CD8-positive, alpha-beta memory T cell (primary cell): ENCODE results near the gene CPS1. TPM values are rescaled to one million over a fixed set of nuclear protein-coding genes. Genes with fewer than 3 reads are reported as not detected.

Experiments used
- CTCF ChIA-PET: fragments of 350-600 bp; sonication (Branson Sonifier 250); formaldehyde crosslinking; loops from one replicate; lab custom pipeline; 2021; ENCODE audit warnings: antibody characterized with exemption; lab: Charles Lee
- POLR2A ChIA-PET: fragments of 350-600 bp; sonication (Branson Sonifier 250); formaldehyde crosslinking; loops from one replicate; lab custom pipeline; 2021; ENCODE audit warnings: antibody characterized with exemption; lab: Charles Lee
- DNase-seq, 5 donors: peaks; one replicate each; pipeline versions ENCODE4 v3.0.0 to v3.0.0-alpha.2; 2020 to 2022; ENCODE audit warnings: mixed read lengths in 1 of 5
- H3K27ac ChIP-seq: one replicate; pipeline ENCODE4 v1.7.0; 2013; ENCODE audit warnings: low read depth, mild to moderate bottlenecking, low read length, moderate library complexity
- H3K27me3 ChIP-seq: 2 replicates; pipeline ENCODE4 v1.7.0; 2013; ENCODE audit warnings: low read length, mild to moderate bottlenecking; ENCODE audit not compliant: insufficient read depth, poor library complexity, severe bottlenecking
- H3K36me3 ChIP-seq: 2 replicates; pipeline ENCODE4 v1.7.0; 2013; ENCODE audit warnings: mild to moderate bottlenecking, low read length, moderate library complexity; ENCODE audit not compliant: insufficient read depth
- H3K4me1 ChIP-seq: 2 replicates; pipeline ENCODE4 v1.7.0; 2013; ENCODE audit warnings: mild to moderate bottlenecking, low read length, moderate library complexity; ENCODE audit not compliant: insufficient read depth
- H3K4me3 ChIP-seq: 2 replicates; pipeline ENCODE4 v1.7.0; 2013; ENCODE audit warnings: mild to moderate bottlenecking, low read length
- H3K9me3 ChIP-seq: 2 replicates; pipeline ENCODE4 v1.7.0; 2013; ENCODE audit warnings: mild to moderate bottlenecking, low read length
- H3K27ac Mint-ChIP-seq, 8 donors: one replicate each; pipeline ENCODE4 v1.8.0; 2020 to 2021; ENCODE audit warnings: mixed read lengths in 8 of 8, mild to moderate bottlenecking in 6 of 8, inconsistent platforms in 3 of 8, moderate library complexity in 3 of 8
- H3K27me3 Mint-ChIP-seq, 2 donors: one replicate each; pipeline ENCODE4 v1.8.0; 2020 to 2021; ENCODE audit warnings: mixed read lengths in 2 of 2, mild to moderate bottlenecking in 1 of 2, moderate library complexity in 1 of 2
- H3K36me3 Mint-ChIP-seq, 3 donors: one replicate each; pipeline ENCODE4 v1.8.0; 2020 to 2021; ENCODE audit warnings: mixed read lengths in 3 of 3, inconsistent platforms in 1 of 3, mild to moderate bottlenecking in 1 of 3
- H3K4me1 Mint-ChIP-seq, 3 donors: one replicate each; pipeline ENCODE4 v1.8.0; 2020 to 2021; ENCODE audit warnings: mixed read lengths in 3 of 3, inconsistent platforms in 1 of 3, mild to moderate bottlenecking in 1 of 3
- H3K4me3 Mint-ChIP-seq, 7 donors: one replicate each; pipeline ENCODE4 v1.8.0; 2020 to 2021; ENCODE audit warnings: mixed read lengths in 7 of 7, mild to moderate bottlenecking in 6 of 7, moderate library complexity in 4 of 7, inconsistent platforms in 2 of 7
- H3K9me3 Mint-ChIP-seq, 5 donors: one replicate each; pipeline ENCODE4 v1.8.0; 2020 to 2022; ENCODE audit warnings: mixed read lengths in 5 of 5, mild to moderate bottlenecking in 3 of 5, moderate library complexity in 2 of 5, inconsistent platforms in 1 of 5
- polyA plus RNA-seq: library from polyadenylated mRNA; unstranded; fragments of 300-500 nt; fragmentation: Illumina TruSeq; gene quantifications from one replicate; pipeline ENCODE4 v1.2.3, GENCODE V29; 2021
- total RNA-seq, 2 experiments: library from RNA; stranded (reverse); gene quantifications; one replicate each; pipeline ENCODE4 v1.2.3, GENCODE V29; 2021

CPS1 gene
- total and polyA plus RNA-seq, 3 experiments from 2014 or later, result 2.0 to 2.3 TPM; not detected in 1

DNA sequence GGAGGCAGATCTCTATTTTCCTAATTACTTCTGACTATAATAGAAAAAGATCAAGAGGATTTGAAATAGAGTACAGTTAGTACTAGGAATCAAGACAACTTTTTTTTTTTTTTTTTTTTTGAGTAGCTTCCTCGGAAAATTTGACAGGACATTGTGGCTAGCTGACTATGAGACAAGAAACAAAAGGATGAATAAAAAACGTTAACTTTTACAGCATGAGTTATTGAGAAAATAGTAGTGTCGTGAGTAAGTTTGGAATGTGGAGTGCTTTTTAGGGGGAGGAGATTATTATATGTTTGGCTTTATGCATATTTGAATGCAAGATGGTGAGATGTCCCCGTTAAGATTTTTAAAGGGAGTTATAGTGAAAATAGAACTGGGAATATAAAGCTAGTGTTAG, 27.7 kb upstream of the CPS1 start:
- Histone ChIP-seq H3K27me3 (no peaks in the 10 kb centered on the region), H3K9me3 (no peaks in the 10 kb centered on the region), H3K27ac (no peak overlapping the region), H3K36me3 (no peaks in the 10 kb centered on the region), H3K4me3 (no peak overlapping the region), H3K4me1 (no peaks in the 10 kb centered on the region)
- H3K36me3 Mint-ChIP-seq, result no peaks in the 10 kb centered on the region
- H3K27me3 Mint-ChIP-seq, result peaks cover 8 to 18% of the 10 kb centered on the region in 2 donors
- CTCF ChIA-PET, result no interaction called here
- H3K9me3 Mint-ChIP-seq, result no peaks in the 10 kb centered on the region
- POLR2A ChIA-PET, result no interaction called here
- no peaks in the 10 kb centered on the region for H3K4me1 Mint-ChIP-seq
- H3K4me3 Mint-ChIP-seq, result no peak overlapping the region
- H3K27ac Mint-ChIP-seq, result peak overlapping the region in 1 of 8 donors; percentile 19
- no peak for DNase-seq

GRCh38 chr2:210531050-210531449, 25.3 kb upstream of the CPS1 start:
- Mint-ChIP-seq H3K27me3 (peaks cover 2 to 8% of the 10 kb centered on the region in 2 donors), H3K27ac (no peak overlapping the region), H3K36me3 (no peaks in the 10 kb centered on the region), H3K4me3 (no peak overlapping the region), H3K4me1 (no peaks in the 10 kb centered on the region), H3K9me3 (no peaks in the 10 kb centered on the region)
- no peak overlapping the region for H3K4me3 ChIP-seq
- no peak for DNase-seq
- no peaks in the 10 kb centered on the region for H3K27me3 ChIP-seq
- no peaks in the 10 kb centered on the region for H3K4me1 ChIP-seq
- H3K9me3 ChIP-seq, result no peaks in the 10 kb centered on the region
- CTCF ChIA-PET, result no interaction called here
- no peaks in the 10 kb centered on the region for H3K36me3 ChIP-seq
- POLR2A ChIA-PET, result no interaction called here
- no peak overlapping the region for H3K27ac ChIP-seq

GRCh38 chr2:210531482-210531881, 24.9 kb upstream of the CPS1 start:
- Mint-ChIP-seq H3K4me3 (no peak overlapping the region), H3K4me1 (no peaks in the 10 kb centered on the region), H3K27me3 (peaks cover 2 to 6% of the 10 kb centered on the region in 2 donors), H3K27ac (no peak overlapping the region), H3K9me3 (no peaks in the 10 kb centered on the region), H3K36me3 (no peaks in the 10 kb centered on the region)
- Histone ChIP-seq H3K36me3 (no peaks in the 10 kb centered on the region), H3K27ac (no peak overlapping the region), H3K4me3 (no peak overlapping the region), H3K4me1 (no peaks in the 10 kb centered on the region), H3K9me3 (no peaks in the 10 kb centered on the region), H3K27me3 (no peaks in the 10 kb centered on the region)
- CTCF ChIA-PET, result no interaction called here
- POLR2A ChIA-PET, result no interaction called here
- DNase-seq, result no peak

DNA sequence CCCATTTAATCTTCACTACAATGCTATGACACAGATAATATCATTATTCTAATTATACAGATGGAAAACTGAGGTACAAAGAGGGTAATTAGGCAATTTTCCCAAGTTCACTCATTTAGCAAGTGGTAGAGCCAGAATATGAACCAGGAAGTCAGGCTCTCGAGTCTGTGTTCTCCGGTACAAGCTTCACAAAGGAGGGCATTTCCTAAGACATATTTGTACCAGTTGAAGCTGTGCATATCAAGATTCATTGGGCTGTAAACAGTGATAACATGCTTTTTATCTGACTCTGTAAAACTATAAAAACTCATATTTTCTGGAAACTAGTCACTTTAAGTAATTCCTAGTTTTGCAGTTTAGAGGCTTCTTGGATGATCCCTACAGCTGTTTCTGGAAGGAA, 23.0 kb upstream of the CPS1 start:
- Mint-ChIP-seq H3K4me1 (no peaks in the 10 kb centered on the region), H3K4me3 (no peak overlapping the region), H3K9me3 (no peaks in the 10 kb centered on the region), H3K36me3 (no peaks in the 10 kb centered on the region), H3K27me3 (peaks cover 0 to 5% of the 10 kb centered on the region in 2 donors), H3K27ac (no peak overlapping the region)
- ChIA-PET CTCF (interaction anchor here (1.2 kb wide), 1 partner anchor 30 kb away, joined by 3 read pairs; no protein-coding TSS in a partner anchor), POLR2A (no interaction called here)
- Histone ChIP-seq H3K27me3 (no peaks in the 10 kb centered on the region), H3K9me3 (no peaks in the 10 kb centered on the region), H3K27ac (no peak overlapping the region), H3K4me3 (no peak overlapping the region), H3K4me1 (no peaks in the 10 kb centered on the region), H3K36me3 (no peaks in the 10 kb centered on the region)
- DNase-seq, result no peak

- H3K27ac Mint-ChIP-seq, result no peak overlapping the region
- POLR2A ChIA-PET, result no interaction called here
- H3K9me3 ChIP-seq, result no peaks in the 10 kb centered on the region
- peaks cover 0 to under 1% (median 0%) of the 10 kb centered on the region in 3 donors for H3K36me3 Mint-ChIP-seq
- no peak overlapping the region for H3K27ac ChIP-seq
- H3K4me1 Mint-ChIP-seq, result no peaks in the 10 kb centered on the region
- H3K36me3 ChIP-seq, result no peaks in the 10 kb centered on the region
- no peaks in the 10 kb centered on the region for H3K4me1 ChIP-seq
- no peaks in the 10 kb centered on the region for H3K27me3 ChIP-seq
- H3K9me3 Mint-ChIP-seq, result no peaks in the 10 kb centered on the region
- CTCF ChIA-PET, result no interaction called here
- H3K4me3 ChIP-seq, result no peak overlapping the region
- DNase-seq, result no peak
- H3K27me3 Mint-ChIP-seq, result no peaks in the 10 kb centered on the region
- H3K4me3 Mint-ChIP-seq, result no peak overlapping the region
Measured at GRCh38 chr2:210534879-210535278, 21.5 kb upstream of the CPS1 start.

- CTCF ChIA-PET, result no interaction called here
- no peak overlapping the region for H3K4me3 Mint-ChIP-seq
Measured at GRCh38 chr2:210536973-210537650, 19.3 kb upstream of the CPS1 start.

GRCh38 chr2:210539035-210539434, 17.4 kb upstream of the CPS1 start:
- H3K36me3 ChIP-seq, result no peaks in the 10 kb centered on the region
- H3K36me3 Mint-ChIP-seq, result peaks cover 0 to 1% (median 0%) of the 10 kb centered on the region in 3 donors
- no peaks in the 10 kb centered on the region for H3K27me3 ChIP-seq
- H3K27ac Mint-ChIP-seq, result no peak overlapping the region
- H3K27ac ChIP-seq, result no peak overlapping the region
- no peaks in the 10 kb centered on the region for H3K9me3 Mint-ChIP-seq
- H3K4me1 ChIP-seq, result no peaks in the 10 kb centered on the region
- no peak for DNase-seq
- H3K4me1 Mint-ChIP-seq, result no peaks in the 10 kb centered on the region
- CTCF ChIA-PET, result no interaction called here
- POLR2A ChIA-PET, result no interaction called here
- no peak overlapping the region for H3K4me3 Mint-ChIP-seq
- H3K4me3 ChIP-seq, result no peak overlapping the region
- peaks cover 0 to 3% of the 10 kb centered on the region in 2 donors for H3K27me3 Mint-ChIP-seq
- no peaks in the 10 kb centered on the region for H3K9me3 ChIP-seq

More at GRCh38 chr2:210536973-210537650, 19.3 kb upstream of the CPS1 start:
- no peaks in the 10 kb centered on the region for H3K9me3 ChIP-seq
- Mint-ChIP-seq H3K27me3 (no peaks in the 10 kb centered on the region), H3K27ac (no peak overlapping the region), H3K36me3 (peaks cover 0 to 1% (median 0%) of the 10 kb centered on the region in 3 donors), H3K9me3 (no peaks in the 10 kb centered on the region), H3K4me1 (no peaks in the 10 kb centered on the region)
- DNase-seq, result no peak
- POLR2A ChIA-PET, result no interaction called here
- no peak overlapping the region for H3K27ac ChIP-seq
- H3K27me3 ChIP-seq, result no peaks in the 10 kb centered on the region
- H3K4me3 ChIP-seq, result no peak overlapping the region
- H3K36me3 ChIP-seq, result no peaks in the 10 kb centered on the region
- no peaks in the 10 kb centered on the region for H3K4me1 ChIP-seq

GRCh38 chr2:210539578-210540416, 16.6 kb upstream of the CPS1 start:
- no peak overlapping the region for H3K4me3 Mint-ChIP-seq
- Histone ChIP-seq H3K4me3 (no peak overlapping the region), H3K27me3 (no peaks in the 10 kb centered on the region), H3K4me1 (no peaks in the 10 kb centered on the region), H3K9me3 (no peaks in the 10 kb centered on the region), H3K36me3 (no peaks in the 10 kb centered on the region), H3K27ac (no peak overlapping the region)
- POLR2A ChIA-PET, result no interaction called here
- H3K27ac Mint-ChIP-seq, result no peak overlapping the region
- peaks cover 0 to 1% (median 0%) of the 10 kb centered on the region in 3 donors for H3K36me3 Mint-ChIP-seq
- CTCF ChIA-PET, result no interaction called here
- H3K27me3 Mint-ChIP-seq, result peaks cover 0 to 3% of the 10 kb centered on the region in 2 donors
- no peaks in the 10 kb centered on the region for H3K4me1 Mint-ChIP-seq
- no peak for DNase-seq
- no peaks in the 10 kb centered on the region for H3K9me3 Mint-ChIP-seq
